WTC11 (cell line): ENCODE measurements around the gene PANK4. TPM values are rescaled to one million over a fixed set of nuclear protein-coding genes. Genes with fewer than 3 reads are reported as not detected.

Source experiments
- ATAC-seq: fragments of 200-7000 bp; cut with Tn5 transposase; 2 replicates; pipeline ENCODE4 v1.10.0; 2021; ENCODE audit warnings: mild to moderate bottlenecking, moderate library complexity
- CTCF ChIA-PET: fragments of 300-600 bp; sonication (Branson Sonifier 250); formaldehyde crosslinking; loops from one replicate; lab custom pipeline; 2021; ENCODE audit warnings: antibody characterized with exemption; lab: Charles Lee
- POLR2A ChIA-PET: fragments of 350-600 bp; sonication (Branson Sonifier 250); formaldehyde crosslinking; loops from one replicate; lab custom pipeline; 2021; ENCODE audit warnings: antibody characterized with exemption; lab: Charles Lee
- DNase-seq: peaks from one replicate; pipeline ENCODE4 v3.0.0; 2021; ENCODE audit warnings: low spot score
- H3K27ac Mint-ChIP-seq: 2 replicates; pipeline ENCODE4 v1.8.0; 2021; ENCODE audit warnings: mixed read lengths
- H3K27me3 Mint-ChIP-seq: 2 replicates; pipeline ENCODE4 v1.8.0; 2021; ENCODE audit warnings: low read depth, mild to moderate bottlenecking, moderate library complexity, mixed read lengths
- H3K36me3 Mint-ChIP-seq: 2 replicates; pipeline ENCODE4 v1.8.0; 2021; ENCODE audit warnings: mixed read lengths
- H3K4me1 Mint-ChIP-seq: 2 replicates; pipeline ENCODE4 v1.8.0; 2022; ENCODE audit warnings: mixed read lengths
- H3K4me3 Mint-ChIP-seq: 2 replicates; pipeline ENCODE4 v1.8.0; 2021; ENCODE audit warnings: mild to moderate bottlenecking, moderate library complexity, mixed read lengths
- H3K9me3 Mint-ChIP-seq: 2 replicates; pipeline ENCODE4 v1.8.0; 2021; ENCODE audit warnings: mixed read lengths
- AFF4 ChIP-seq: sonication (generic); formaldehyde crosslinking; IDR thresholded peaks from 2 replicates; pipeline ENCODE4 v1.8.1; 2023; ENCODE audit warnings: mild to moderate bottlenecking, missing genetic modification reagents, borderline replicate concordance
- ATF2 ChIP-seq: sonication (generic); formaldehyde crosslinking; IDR thresholded peaks from 2 replicates; pipeline ENCODE4 v1.8.1; 2022; ENCODE audit warnings: low read depth, missing genetic modification reagents, borderline replicate concordance
- CDX4 ChIP-seq: fragments of 250-450 bp; sonication (Bioruptor Pico); IDR thresholded peaks from 2 replicates; pipeline ENCODE4 v1.9.0; 2021; ENCODE audit warnings: moderate library complexity, mild to moderate bottlenecking, inconsistent platforms, borderline replicate concordance
- E2F1 ChIP-seq: sonication (generic); formaldehyde crosslinking; IDR thresholded peaks from 2 replicates; pipeline ENCODE4 v1.8.0; 2022; ENCODE audit warnings: mild to moderate bottlenecking, missing genetic modification reagents
- E2F4 ChIP-seq: sonication (generic); formaldehyde crosslinking; IDR thresholded peaks from 2 replicates; pipeline ENCODE4 v1.8.1; 2022; ENCODE audit warnings: low read depth, mild to moderate bottlenecking, moderate library complexity, missing genetic modification reagents, borderline replicate concordance
- FOXP1 ChIP-seq: sonication (generic); formaldehyde crosslinking; IDR thresholded peaks from 2 replicates; pipeline ENCODE4 v1.8.0; 2022; ENCODE audit warnings: missing genetic modification reagents, mild to moderate bottlenecking, moderate library complexity, borderline replicate concordance
- IRF1 ChIP-seq: sonication (generic); formaldehyde crosslinking; IDR thresholded peaks from 2 replicates; pipeline ENCODE4 v1.8.0; 2023; ENCODE audit warnings: missing genetic modification reagents
- MXD4 ChIP-seq: fragments of 250-450 bp; sonication (Bioruptor Pico); IDR thresholded peaks from 2 replicates; pipeline ENCODE4 v1.8.0; 2021; ENCODE audit warnings: mild to moderate bottlenecking, moderate library complexity, borderline replicate concordance
- MYBL2 ChIP-seq: sonication (generic); formaldehyde crosslinking; IDR thresholded peaks from 2 replicates; pipeline ENCODE4 v1.8.1; 2023; ENCODE audit warnings: mild to moderate bottlenecking, moderate library complexity, missing genetic modification reagents
- RELA ChIP-seq: sonication (generic); formaldehyde crosslinking; IDR thresholded peaks from 2 replicates; pipeline ENCODE4 v1.8.1; 2022; ENCODE audit warnings: missing genetic modification reagents, mild to moderate bottlenecking, borderline replicate concordance
- TEAD4 ChIP-seq: sonication (generic); formaldehyde crosslinking; IDR thresholded peaks from 2 replicates; pipeline ENCODE4 v1.8.0; 2022; ENCODE audit warnings: mild to moderate bottlenecking, missing genetic modification reagents
- USF2 ChIP-seq: sonication (generic); formaldehyde crosslinking; IDR thresholded peaks from 2 replicates; pipeline ENCODE4 v1.8.1; 2023; ENCODE audit warnings: mild to moderate bottlenecking, missing genetic modification reagents, moderate library complexity
- ZBTB21 ChIP-seq: sonication (generic); formaldehyde crosslinking; IDR thresholded peaks from 2 replicates; pipeline ENCODE4 v1.8.1; 2023; ENCODE audit warnings: mild to moderate bottlenecking, missing genetic modification reagents, borderline replicate concordance
- ZBTB43 ChIP-seq: sonication (generic); formaldehyde crosslinking; IDR thresholded peaks from 2 replicates; pipeline ENCODE4 v1.8.1; 2023; ENCODE audit warnings: mild to moderate bottlenecking, missing genetic modification reagents
- ZNF121 ChIP-seq: sonication (generic); formaldehyde crosslinking; IDR thresholded peaks from 2 replicates; pipeline ENCODE4 v1.8.0; 2023; ENCODE audit warnings: missing genetic modification reagents
- ZNF232 ChIP-seq: sonication (generic); formaldehyde crosslinking; IDR thresholded peaks from 2 replicates; pipeline ENCODE4 v1.8.0; 2022; ENCODE audit warnings: mild to moderate bottlenecking, missing genetic modification reagents
- ZNF425 ChIP-seq: fragments of 250-450 bp; sonication (Bioruptor Pico); conservative IDR thresholded peaks from 2 replicates; pipeline ENCODE4 v1.9.0; 2021; ENCODE audit warnings: mild to moderate bottlenecking
- total RNA-seq: library from RNA; stranded (reverse); gene quantifications from 3 replicates; pipeline ENCODE4 v1.2.3, GENCODE V29; 2021

PANK4 gene
- total RNA-seq, 1 experiment from 2014 or later = 52.5 TPM

GRCh38 chr1:2520206-2520605 lies 6.2 kb downstream of the PANK4 start (continued):
- TF ChIP-seq USF2 (no peak), ZBTB21 (CRISPR knock-in tag) (no peak), ZBTB43 (CRISPR knock-in tag) (no peak), E2F4 (CRISPR knock-in tag) (no peak)

GRCh38 chr1:2519729-2520128 lies 6.7 kb downstream of the PANK4 start:
- peaks cover 10% of the 10 kb centered on the region for H3K4me1 Mint-ChIP-seq
- no peak overlapping the region for H3K27ac Mint-ChIP-seq
- H3K36me3 Mint-ChIP-seq = peaks cover 19% of the 10 kb centered on the region
- ChIA-PET CTCF (interaction anchor here (1.3 kb wide), 1 partner anchor 90 kb away, joined by 3 read pairs; no protein-coding TSS in a partner anchor), POLR2A (no interaction called here)
- TF ChIP-seq ATF2 (CRISPR knock-in tag) (no peak), TEAD4 (CRISPR knock-in tag) (no peak), ZNF425 (CRISPR knock-in tag) (no peak)
- H3K27me3 Mint-ChIP-seq = no peaks in the 10 kb centered on the region
- no peak for ATAC-seq
- no peak for DNase-seq
- H3K9me3 Mint-ChIP-seq = no peaks in the 10 kb centered on the region
- no peak overlapping the region for H3K4me3 Mint-ChIP-seq

GRCh38 chr1:2519029-2519685 lies 7.2 kb downstream of the PANK4 start:
- no peak for TF ChIP-seq ZNF121 (CRISPR knock-in tag)
- no peak for TF ChIP-seq AFF4 (CRISPR knock-in tag)
- no peak for TF ChIP-seq E2F1 (CRISPR knock-in tag)
- TF ChIP-seq CDX4 (CRISPR knock-in tag) = no peak
- TF ChIP-seq FOXP1 (CRISPR knock-in tag) = no peak
- TF ChIP-seq ZNF232 (CRISPR knock-in tag) = no peak
- TF ChIP-seq IRF1 (CRISPR knock-in tag) = no peak
- TF ChIP-seq RELA = no peak
- TF ChIP-seq MXD4 = no peak
- TF ChIP-seq MYBL2 (CRISPR knock-in tag) = no peak
- H3K4me3 Mint-ChIP-seq = no peak overlapping the region

More at GRCh38 chr1:2519029-2519685, 7.2 kb downstream of the PANK4 start:
- Mint-ChIP-seq H3K4me1 (peaks cover 4% of the 10 kb centered on the region), H3K27me3 (no peaks in the 10 kb centered on the region), H3K9me3 (no peaks in the 10 kb centered on the region), H3K36me3 (peaks cover 19% of the 10 kb centered on the region), H3K27ac (no peak overlapping the region)
- DNase-seq = no peak
- POLR2A ChIA-PET = no interaction called here
- ATAC-seq = no peak
- CTCF ChIA-PET = interaction anchor here (1.2 to 1.3 kb wide), 2 partner anchors 29 to 89 kb away, joined by 3 read pairs; no protein-coding TSS in a partner anchor
